Liver (tissue), 9 donors: ENCODE data around the gene PDE4D. TPM values are rescaled to one million over a fixed set of nuclear protein-coding genes. Genes with fewer than 3 reads are reported as not detected.

Experiments
- DNase-seq: peaks from one replicate; pipeline ENCODE4 v3.0.0-alpha.2; 2017; ENCODE audit warnings: low spot score
- H3K27ac ChIP-seq, 2 donors: one replicate each; pipeline ENCODE4 v1.7.0; 2013; ENCODE audit warnings: inconsistent platforms in 2 of 2, low read length in 2 of 2, control low read depth in 1 of 2, low read depth in 1 of 2, mild to moderate bottlenecking in 1 of 2
- H3K27me3 ChIP-seq, 4 donors: one replicate each; pipeline versions ENCODE4 v1.6.1 to v1.7.0; 2013; ENCODE audit warnings: low read length in 3 of 4, inconsistent platforms in 1 of 4, mild to moderate bottlenecking in 1 of 4, moderate library complexity in 1 of 4; ENCODE audit not compliant: control insufficient read depth in 4 of 4, insufficient read depth in 4 of 4
- H3K36me3 ChIP-seq, 4 donors: one replicate each; pipeline versions ENCODE4 v1.6.1 to v1.7.0; 2013; ENCODE audit warnings: low read length in 3 of 4, mild to moderate bottlenecking in 3 of 4, low read depth in 1 of 4, moderate library complexity in 1 of 4; ENCODE audit not compliant: control insufficient read depth in 4 of 4, insufficient read depth in 3 of 4
- H3K4me1 ChIP-seq, 4 donors: one replicate each; pipeline versions ENCODE4 v1.6.1 to v1.7.0; 2013; ENCODE audit warnings: low read length in 3 of 4, mild to moderate bottlenecking in 3 of 4, moderate library complexity in 1 of 4; ENCODE audit not compliant: control insufficient read depth in 4 of 4, insufficient read depth in 4 of 4
- H3K4me3 ChIP-seq, 3 donors: one replicate each; pipeline versions ENCODE4 v1.6.1 to v1.7.0; 2013; ENCODE audit warnings: low read length in 3 of 3, control low read depth in 1 of 3, low read depth in 1 of 3, mild to moderate bottlenecking in 1 of 3
- H3K9ac ChIP-seq, 2 donors: one replicate each; pipeline ENCODE4 v1.7.0; 2013; ENCODE audit warnings: low read length in 2 of 2, mild to moderate bottlenecking in 2 of 2, moderate library complexity in 2 of 2, control low read depth in 1 of 2, low read depth in 1 of 2
- H3K9me3 ChIP-seq, 4 donors: one replicate each; pipeline versions ENCODE4 v1.6.1 to v1.7.0; 2013; ENCODE audit warnings: low read length in 3 of 4; ENCODE audit not compliant: control insufficient read depth in 4 of 4
- ATF3 ChIP-seq: IDR thresholded peaks from 2 replicates; pipeline ENCODE4 v1.6.1; 2016; ENCODE audit warnings: antibody characterized with exemption
- CTCF ChIP-seq: fragments of 150-350 bp; IDR thresholded peaks from 2 replicates; pipeline ENCODE4 v1.5.1; 2017; ENCODE audit warnings: improper control_type of control experiment, low read depth, low read length; ENCODE audit not compliant: missing input control
- EGR1 ChIP-seq, 2 donors: IDR thresholded peaks; 2 replicates each; pipeline ENCODE4 v1.6.1; 2016 to 2018; ENCODE audit warnings: antibody characterized with exemption in 2 of 2, low read depth in 2 of 2
- FOXA1 ChIP-seq: IDR thresholded peaks from 2 replicates; pipeline ENCODE4 v1.6.1; 2016; ENCODE audit warnings: antibody characterized with exemption
- FOXA2 ChIP-seq: IDR thresholded peaks from 2 replicates; pipeline ENCODE4 v1.6.1; 2016; ENCODE audit warnings: antibody characterized with exemption
- GABPA ChIP-seq, 2 donors: IDR thresholded peaks in 1 of 2; conservative IDR thresholded peaks in 1 of 2; 2 replicates each; pipeline ENCODE4 v1.6.1; 2016; ENCODE audit warnings: antibody characterized with exemption in 2 of 2, mild to moderate bottlenecking in 1 of 2, moderate library complexity in 1 of 2
- HNF4A ChIP-seq, 2 donors: conservative IDR thresholded peaks; 2 replicates each; pipeline ENCODE4 v1.6.1; 2016; ENCODE audit warnings: antibody characterized with exemption in 2 of 2, mild to moderate bottlenecking in 2 of 2
- HNF4G ChIP-seq: IDR thresholded peaks from 2 replicates; pipeline ENCODE4 v1.6.1; 2016; ENCODE audit warnings: antibody characterized with exemption
- JUND ChIP-seq, 2 donors: IDR thresholded peaks; 2 replicates each; pipeline ENCODE4 v1.6.1; 2016; ENCODE audit warnings: antibody characterized with exemption in 2 of 2
- MAX ChIP-seq: IDR thresholded peaks from 2 replicates; pipeline ENCODE4 v1.6.1; 2016; ENCODE audit warnings: antibody characterized with exemption
- NR2F2 ChIP-seq: IDR thresholded peaks from 2 replicates; pipeline ENCODE4 v1.6.1; 2016; ENCODE audit warnings: antibody characterized with exemption
- RAD21 ChIP-seq, 2 donors: IDR thresholded peaks; 2 replicates each; pipeline ENCODE4 v1.6.1; 2016; ENCODE audit warnings: antibody characterized with exemption in 2 of 2, mild to moderate bottlenecking in 2 of 2
- REST ChIP-seq: IDR thresholded peaks from 2 replicates; pipeline ENCODE4 v1.6.1; 2016; ENCODE audit warnings: antibody characterized with exemption, mild to moderate bottlenecking
- RXRA ChIP-seq, 2 donors: IDR thresholded peaks; 2 replicates each; pipeline ENCODE4 v1.6.1; 2017 to 2018; ENCODE audit warnings: antibody characterized with exemption in 2 of 2, mild to moderate bottlenecking in 1 of 2
- SP1 ChIP-seq: IDR thresholded peaks from 2 replicates; pipeline ENCODE4 v1.6.1; 2018; ENCODE audit warnings: antibody characterized with exemption, mild to moderate bottlenecking
- TAF1 ChIP-seq: conservative IDR thresholded peaks from 2 replicates; pipeline ENCODE4 v1.6.1; 2016; ENCODE audit warnings: antibody characterized with exemption, mild to moderate bottlenecking
- YY1 ChIP-seq: IDR thresholded peaks from 2 replicates; pipeline ENCODE4 v1.6.1; 2016; ENCODE audit warnings: antibody characterized with exemption, mild to moderate bottlenecking
- ZBTB33 ChIP-seq: IDR thresholded peaks from 2 replicates; pipeline ENCODE4 v1.6.1; 2016; ENCODE audit warnings: antibody characterized with exemption
- WGBS: extraction: QIAGEN DNeasy Blood & Tissue Kit; methylation state at CpG from one replicate; pipeline ENCODE4 v1.1.7; 2013; 5-methylcytosine and 5-hydroxymethylcytosine counted together
- polyA plus RNA-seq, 2 donors: library from polyadenylated mRNA; stranded (reverse) in 1 of 2; unstranded in 1 of 2; fragments of 200-250 nt in 1 of 2; fragments of >200 nt in 1 of 2; fragmentation: Nextera tagmentation in 1 of 2; extraction: Ambion mirVana in 1 of 2; gene quantifications; one replicate each; pipeline versions ENCODE4 v1.2.1 to v1.2.3, GENCODE V29; 2013 to 2015
- total RNA-seq, 2 donors: library from RNA; depleted of rRNA; stranded (reverse); fragments of >200 nt; gene quantifications; one replicate each; pipeline ENCODE4 v1.2.3, GENCODE V29; 2014
- donor health status: healthy.
- donor health status: healthy.
- donor health status: healthy.
- donor health status: healthy.
- donor health status: healthy.

The PDE4D gene
- total and polyA plus RNA-seq, 4 donors = 0.67 to 11.9 (median 6.5) TPM

- no peak for TF ChIP-seq REST
Observed at GRCh38 chr5:59783264-59783663, 110.3 kb downstream of the PDE4D start (continued).

- TF ChIP-seq HNF4G (no peak), ZBTB33 (no peak)
- 88% methylated on average over 1 of the region's 1 CpG for WGBS
- Histone ChIP-seq H3K4me1 (no peaks in the 10 kb centered on the region), H3K4me3 (no peak overlapping the region), H3K36me3 (no peaks in the 10 kb centered on the region), H3K27me3 (peaks cover 0 to 4% (median 0%) of the 10 kb centered on the region in 4 donors), H3K9me3 (no peaks in the 10 kb centered on the region), H3K27ac (no peak overlapping the region), H3K9ac (no peak overlapping the region)
- DNase-seq = no peak
Observed at GRCh38 chr5:59782856-59783255, 110.7 kb downstream of the PDE4D start.

GRCh38 chr5:59779453-59779852 lies 114.1 kb downstream of the PDE4D start:
- Histone ChIP-seq H3K27me3 (no peaks in the 10 kb centered on the region), H3K9ac (no peak overlapping the region), H3K36me3 (no peaks in the 10 kb centered on the region), H3K9me3 (no peaks in the 10 kb centered on the region), H3K27ac (no peak overlapping the region), H3K4me3 (no peak overlapping the region), H3K4me1 (no peaks in the 10 kb centered on the region)
- no peak for DNase-seq
- TF ChIP-seq RAD21 (IDR thresholded peaks at IDR 0.05) (no peak), ZBTB33 (no peak), FOXA2 (no peak), JUND (IDR thresholded peaks at IDR 0.05) (no peak), CTCF (no peak), HNF4A (conservative IDR thresholded peaks at IDR 0.05) (no peak), EGR1 (IDR thresholded peaks at IDR 0.05; ENCODE audit: low read depth in 2 of 2) (no peak), MAX (no peak), YY1 (no peak), GABPA (IDR thresholded peaks at IDR 0.05 in 1 of 2, conservative IDR thresholded peaks at IDR 0.05 in 1 of 2) (no peak), REST (no peak), NR2F2 (no peak), SP1 (no peak), FOXA1 (no peak), TAF1 (no peak), ATF3 (no peak), RXRA (IDR thresholded peaks at IDR 0.05) (no peak), HNF4G (no peak)
- 88% methylated on average over 2 of the region's 2 CpGs for WGBS
